ENCODE results near the gene CPAMD8. TPM values are rescaled to one million over a fixed set of nuclear protein-coding genes. Genes with fewer than 3 reads are reported as not detected.

The CPAMD8 gene
- total and polyA plus RNA-seq, 2 donors (not counting 3 experiments of a cell fraction or from before 2014, with no cell fraction given), result 2.2 to 3.9 TPM

DNA sequence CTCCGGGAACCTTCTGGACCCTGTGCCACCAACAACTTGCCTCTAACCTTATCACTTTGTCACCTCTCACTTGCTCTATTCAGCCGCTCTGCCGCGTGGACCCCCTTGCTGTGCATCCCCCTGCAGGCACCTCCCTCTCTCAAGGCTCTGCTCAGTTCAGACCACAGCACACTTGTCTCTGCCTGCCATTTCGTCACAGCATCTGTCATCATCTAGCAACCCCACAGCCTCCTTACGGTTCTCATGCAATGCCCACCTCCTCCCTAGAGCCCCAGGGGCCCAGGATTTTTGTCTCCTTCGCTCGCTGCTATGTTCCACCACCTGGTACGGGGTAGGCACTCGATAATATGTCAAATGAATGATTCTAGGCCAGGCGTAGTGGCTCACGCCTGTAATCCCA is 43.8 kb upstream of the CPAMD8 start:
- DNase-seq (ENCODE audit: low read depth, low spot score), result no peak
- ChIA-PET POLR2A (no interaction called here), CTCF (no interaction called here)
- no peaks in the 10 kb centered on the region for H4K20me1 ChIP-seq (replicated peaks; ENCODE audit: control insufficient read depth, extremely low read depth, insufficient read depth, low read length)
- peaks cover 41% of the 10 kb centered on the region for H3K79me2 ChIP-seq (ENCODE audit: control insufficient read depth, insufficient read depth, low read length)
- dilution Hi-C loops (cut with MboI; ENCODE audit: extremely low pct_ligation_motif_present, low sequenced_read_pairs) (no loop called here), intact Hi-C loops (cut with micrococcal nuclease) (no loop called here)
- H3K4me1 ChIP-seq (ENCODE audit: control insufficient read depth, extremely low read depth, insufficient read depth, low read length), result peaks cover 14% of the 10 kb centered on the region
- H2AFZ ChIP-seq (ENCODE audit: low read depth, low read length), result no peak overlapping the region
- FAIRE-seq, result no peak
- H3K27me3 ChIP-seq (ENCODE audit: control insufficient read depth in 2 of 2, insufficient read depth in 2 of 2, low read length in 2 of 2), result no peaks in the 10 kb centered on the region
- H3K36me3 ChIP-seq (ENCODE audit: control insufficient read depth in 2 of 2, extremely low read depth in 1 of 2, insufficient read depth in 2 of 2, low read length in 2 of 2), result no peaks in the 10 kb centered on the region
- no peak overlapping the region for H3K9ac ChIP-seq (replicated peaks; ENCODE audit: extremely low read depth, insufficient read depth, low read length)
- H3K27ac ChIP-seq (ENCODE audit: insufficient read depth, low read depth, low read length), result no peak overlapping the region
- BruUV-seq (replicated peaks), result no TSS peak
- no peaks in the 10 kb centered on the region for H3K9me3 ChIP-seq (replicated peaks; ENCODE audit: control insufficient read depth, insufficient read depth, low read length)
- no peaks in the 10 kb centered on the region for H3K9me1 ChIP-seq (replicated peaks; ENCODE audit: control insufficient read depth, extremely low read depth, insufficient read depth, low read length)
- H3K4me2 ChIP-seq (ENCODE audit: insufficient read depth, low read length), result no peak overlapping the region
- TF ChIP-seq FOS (IDR thresholded peaks at IDR 0.05; ENCODE audit: borderline replicate concordance, insufficient read depth, low read length) (no peak), EZH2 (IDR thresholded peaks at IDR 0.05; ENCODE audit: borderline replicate concordance, low read depth, low read length, severe bottlenecking) (no peak)
- TF ChIP-seq, protein P1, sequence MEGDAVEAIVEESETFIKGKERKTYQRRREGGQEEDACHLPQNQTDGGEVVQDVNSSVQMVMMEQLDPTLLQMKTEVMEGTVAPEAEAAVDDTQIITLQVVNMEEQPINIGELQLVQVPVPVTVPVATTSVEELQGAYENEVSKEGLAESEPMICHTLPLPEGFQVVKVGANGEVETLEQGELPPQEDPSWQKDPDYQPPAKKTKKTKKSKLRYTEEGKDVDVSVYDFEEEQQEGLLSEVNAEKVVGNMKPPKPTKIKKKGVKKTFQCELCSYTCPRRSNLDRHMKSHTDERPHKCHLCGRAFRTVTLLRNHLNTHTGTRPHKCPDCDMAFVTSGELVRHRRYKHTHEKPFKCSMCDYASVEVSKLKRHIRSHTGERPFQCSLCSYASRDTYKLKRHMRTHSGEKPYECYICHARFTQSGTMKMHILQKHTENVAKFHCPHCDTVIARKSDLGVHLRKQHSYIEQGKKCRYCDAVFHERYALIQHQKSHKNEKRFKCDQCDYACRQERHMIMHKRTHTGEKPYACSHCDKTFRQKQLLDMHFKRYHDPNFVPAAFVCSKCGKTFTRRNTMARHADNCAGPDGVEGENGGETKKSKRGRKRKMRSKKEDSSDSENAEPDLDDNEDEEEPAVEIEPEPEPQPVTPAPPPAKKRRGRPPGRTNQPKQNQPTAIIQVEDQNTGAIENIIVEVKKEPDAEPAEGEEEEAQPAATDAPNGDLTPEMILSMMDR (IDR thresholded peaks at IDR 0.05; ENCODE audit: extremely low read depth in 1 of 2, insufficient read depth in 1 of 2, low read depth in 1 of 2, low read length in 2 of 2), result no peak
- H3K4me3 ChIP-seq (replicated peaks in 1 of 3; ENCODE audit: insufficient read depth in 1 of 3, low read depth in 1 of 3, low read length in 3 of 3), result no peak overlapping the region

DNA sequence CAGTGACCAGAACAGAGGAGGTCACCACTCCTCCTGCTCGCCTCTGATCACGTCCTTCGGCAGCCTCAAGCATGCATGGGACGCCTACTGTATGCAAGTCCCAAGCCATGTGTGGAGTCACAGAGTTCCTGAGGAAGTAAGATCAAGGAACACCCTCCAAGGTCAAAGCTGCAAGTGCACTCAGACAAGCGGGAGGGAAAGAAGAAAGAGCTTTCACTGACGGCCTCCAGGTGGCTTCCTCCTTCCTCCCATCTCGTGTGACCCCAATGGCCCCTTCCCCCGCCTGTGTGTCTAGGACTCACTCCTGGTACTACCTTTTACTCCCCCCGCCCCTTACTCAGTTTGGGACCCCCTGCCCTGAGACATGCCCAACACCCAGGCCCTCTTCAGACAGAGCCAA is 42.6 kb upstream of the CPAMD8 start:
- ChIA-PET POLR2A (no interaction called here), CTCF (interaction anchor here (0.6 to 1.6 kb wide), 5 partner anchors 88 to 203 kb away, joined by 3 to 5 read pairs (median 3); no protein-coding TSS in a partner anchor)
- no peaks in the 10 kb centered on the region for H3K9me1 ChIP-seq (replicated peaks; ENCODE audit: control insufficient read depth, extremely low read depth, insufficient read depth, low read length)
- dilution Hi-C loops (cut with MboI; ENCODE audit: extremely low pct_ligation_motif_present, low sequenced_read_pairs) (no loop called here), intact Hi-C loops (cut with micrococcal nuclease) (no loop called here)
- DNase-seq (ENCODE audit: low read depth, low spot score) (no peak), FAIRE-seq (no peak)
- H3K27ac ChIP-seq (ENCODE audit: insufficient read depth, low read depth, low read length), result no peak overlapping the region
- H3K27me3 ChIP-seq (ENCODE audit: control insufficient read depth in 2 of 2, insufficient read depth in 2 of 2, low read length in 2 of 2), result no peaks in the 10 kb centered on the region
- TF ChIP-seq, protein P2, sequence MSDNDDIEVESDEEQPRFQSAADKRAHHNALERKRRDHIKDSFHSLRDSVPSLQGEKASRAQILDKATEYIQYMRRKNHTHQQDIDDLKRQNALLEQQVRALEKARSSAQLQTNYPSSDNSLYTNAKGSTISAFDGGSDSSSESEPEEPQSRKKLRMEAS (IDR thresholded peaks at IDR 0.05; ENCODE audit: insufficient read depth, insufficient read length), result no peak
- TF ChIP-seq GATA2 (IDR thresholded peaks at IDR 0.05; ENCODE audit: insufficient read depth, insufficient read length, low read depth, low read length) (no peak), MYC (IDR thresholded peaks at IDR 0.05; ENCODE audit: low read depth, low read length) (no peak), POLR2AphosphoS5 (IDR thresholded peaks at IDR 0.05; ENCODE audit: insufficient read depth, low read depth, low read length) (no peak), POLR2A (IDR thresholded peaks at IDR 0.05; ENCODE audit: low read depth, low read length) (no peak), FOS (IDR thresholded peaks at IDR 0.05; ENCODE audit: borderline replicate concordance, insufficient read depth, low read length) (no peak), EZH2 (IDR thresholded peaks at IDR 0.05; ENCODE audit: borderline replicate concordance, low read depth, low read length, severe bottlenecking) (no peak), JUN (IDR thresholded peaks at IDR 0.05; ENCODE audit: borderline replicate concordance, insufficient read depth, insufficient read length, low read depth) (no peak)
- TF ChIP-seq, protein P1 (IDR thresholded peaks at IDR 0.05; ENCODE audit: extremely low read depth in 1 of 2, insufficient read depth in 1 of 2, low read depth in 1 of 2, low read length in 2 of 2), result no peak
- no peak overlapping the region for H3K9ac ChIP-seq (replicated peaks; ENCODE audit: extremely low read depth, insufficient read depth, low read length)
- H3K4me3 ChIP-seq (replicated peaks in 1 of 3; ENCODE audit: insufficient read depth in 1 of 3, low read depth in 1 of 3, low read length in 3 of 3), result no peak overlapping the region
- BruUV-seq (replicated peaks), result no TSS peak
- H3K4me1 ChIP-seq (ENCODE audit: control insufficient read depth, extremely low read depth, insufficient read depth, low read length), result peaks cover 8% of the 10 kb centered on the region
- no peaks in the 10 kb centered on the region for H4K20me1 ChIP-seq (replicated peaks; ENCODE audit: control insufficient read depth, extremely low read depth, insufficient read depth, low read length)
- no peaks in the 10 kb centered on the region for H3K36me3 ChIP-seq (ENCODE audit: control insufficient read depth in 2 of 2, extremely low read depth in 1 of 2, insufficient read depth in 2 of 2, low read length in 2 of 2)
- H2AFZ ChIP-seq (ENCODE audit: low read depth, low read length), result no peak overlapping the region
- no peak overlapping the region for H3K4me2 ChIP-seq (ENCODE audit: insufficient read depth, low read length)
- H3K9me3 ChIP-seq (replicated peaks; ENCODE audit: control insufficient read depth, insufficient read depth, low read length), result no peaks in the 10 kb centered on the region
- H3K79me2 ChIP-seq (ENCODE audit: control insufficient read depth, insufficient read depth, low read length), result peaks cover 47% of the 10 kb centered on the region

All from endothelial cell of umbilical vein (primary cell).